ENCODE results near the gene ABCA5. TPM values are rescaled to one million over a fixed set of nuclear protein-coding genes. Genes with fewer than 3 reads are reported as not detected.

Gene ABCA5
- total RNA-seq, 1 donor from 2014 or later = 7.8 TPM

- H3K9me3 ChIP-seq = no peaks in the 10 kb centered on the region
- no peaks in the 10 kb centered on the region for H3K27me3 ChIP-seq
- H3K36me3 ChIP-seq = no peaks in the 10 kb centered on the region
- H3K4me1 ChIP-seq = no peaks in the 10 kb centered on the region
- no peak overlapping the region for H3K27ac ChIP-seq
- TF ChIP-seq CTCF (IDR thresholded peaks at IDR 0.05) = no peak
- H3K4me3 ChIP-seq = no peak overlapping the region
- no peak for DNase-seq (ENCODE audit: low spot score in 2 of 2)
- intact Hi-C loops (cut with DNase I) = no loop called here
These were observed 34.2 kb upstream of the ABCA5 start for GRCh38 chr17:69361156-69361555.

DNA sequence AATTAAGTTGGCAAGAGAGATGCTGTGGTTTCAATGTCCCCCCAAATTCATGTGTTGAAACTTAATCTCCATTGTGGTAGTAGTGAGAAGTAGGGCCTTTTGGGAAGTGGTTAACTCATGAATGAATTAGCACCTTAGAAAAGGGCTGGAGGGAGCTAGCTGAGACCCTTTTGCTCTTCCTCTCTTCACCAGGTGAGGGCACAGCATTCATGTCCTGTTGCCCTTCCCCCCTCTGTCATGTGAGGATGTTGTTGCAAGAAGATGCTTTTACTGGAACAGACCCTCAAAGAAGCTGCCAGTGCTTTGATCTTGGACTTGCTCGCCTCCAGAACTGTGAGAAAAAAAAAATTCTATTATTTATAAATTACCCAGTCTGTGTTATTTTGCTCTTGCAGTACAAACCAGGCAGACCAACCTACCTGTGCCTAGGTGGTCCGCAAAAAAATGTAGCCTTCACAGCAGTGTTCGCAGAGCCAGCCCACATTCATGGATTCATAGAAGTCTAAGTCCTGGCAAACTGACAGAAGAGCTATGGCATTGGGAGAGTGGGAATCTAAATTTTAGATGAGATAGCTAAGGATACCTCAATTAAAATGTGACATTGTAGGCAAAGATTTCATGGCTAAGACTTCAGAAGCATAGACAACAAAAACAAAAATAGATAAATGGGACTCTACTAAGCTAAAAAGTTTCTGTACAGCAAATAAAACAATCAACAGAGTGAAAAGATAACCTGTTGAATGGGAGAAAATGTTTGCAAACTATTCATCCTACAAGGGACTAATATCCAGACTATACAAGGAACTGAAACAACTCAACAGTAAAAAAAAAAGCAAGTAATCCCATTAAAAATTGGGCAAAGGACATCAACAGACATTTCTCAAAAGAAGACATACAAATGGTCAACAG is 32.0 kb upstream of the ABCA5 start:
- intact Hi-C loops (cut with DNase I) = no loop called here
- no peak for TF ChIP-seq CTCF (IDR thresholded peaks at IDR 0.05)

DNA sequence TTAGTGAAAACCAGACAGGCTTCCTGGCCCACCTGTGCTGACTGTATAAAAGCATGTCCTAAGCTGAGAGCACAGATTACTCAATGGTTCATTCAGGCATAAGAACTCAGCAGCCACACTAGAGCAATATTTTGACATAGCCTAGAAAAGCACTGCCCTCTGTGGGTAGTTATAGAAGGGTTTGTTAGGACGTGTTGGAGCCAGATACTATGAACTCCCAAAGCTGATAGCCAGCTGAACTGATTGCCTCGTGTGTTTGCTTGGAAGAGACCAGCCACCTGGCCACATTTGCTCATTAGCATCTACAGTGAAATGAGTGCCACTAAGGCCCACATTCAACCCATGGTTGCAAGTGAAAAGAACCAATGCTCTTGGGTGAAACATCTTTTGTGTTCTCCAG is 30.8 kb upstream of the ABCA5 start:
- no peaks in the 10 kb centered on the region for H3K27me3 ChIP-seq
- no peak for TF ChIP-seq CTCF (IDR thresholded peaks at IDR 0.05)
- no peak for DNase-seq (ENCODE audit: low spot score in 2 of 2)
- no peaks in the 10 kb centered on the region for H3K36me3 ChIP-seq
- H3K4me1 ChIP-seq = no peaks in the 10 kb centered on the region
- no peaks in the 10 kb centered on the region for H3K9me3 ChIP-seq
- intact Hi-C loops (cut with DNase I) = no loop called here
- H3K4me3 ChIP-seq = no peak overlapping the region
- no peak overlapping the region for H3K27ac ChIP-seq

More for the DNA sequence above, 32.0 kb upstream of the ABCA5 start:
- H3K4me3 ChIP-seq = no peak overlapping the region
- H3K36me3 ChIP-seq = no peaks in the 10 kb centered on the region
- DNase-seq (ENCODE audit: low spot score in 2 of 2) = no peak
- no peaks in the 10 kb centered on the region for H3K9me3 ChIP-seq
- no peak overlapping the region for H3K27ac ChIP-seq
- H3K4me1 ChIP-seq = no peaks in the 10 kb centered on the region
- no peaks in the 10 kb centered on the region for H3K27me3 ChIP-seq

DNA sequence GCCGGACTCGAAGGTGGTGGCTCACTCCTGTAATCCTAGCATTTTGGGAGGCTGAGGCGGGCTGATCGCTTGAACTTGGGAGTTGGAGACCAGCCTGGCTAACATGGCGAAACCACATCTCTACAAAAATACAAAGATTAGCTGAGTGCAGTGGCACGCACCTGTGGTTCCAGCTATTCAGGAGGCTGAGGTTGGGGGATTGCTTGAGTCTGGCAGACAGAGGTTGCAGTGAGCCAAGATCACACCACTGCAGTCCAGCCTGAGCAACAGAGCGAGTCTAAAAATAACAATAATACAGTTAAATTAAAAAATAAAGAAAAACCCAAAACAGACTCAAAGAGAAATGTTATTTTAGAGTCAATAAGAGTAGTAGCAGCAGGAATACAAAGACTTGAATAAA is 29.7 kb upstream of the ABCA5 start:
- H3K27me3 ChIP-seq = no peaks in the 10 kb centered on the region
- no peak overlapping the region for H3K4me3 ChIP-seq
- no peaks in the 10 kb centered on the region for H3K36me3 ChIP-seq
- intact Hi-C loops (cut with DNase I) = no loop called here
- TF ChIP-seq CTCF (IDR thresholded peaks at IDR 0.05) = no peak
- DNase-seq (ENCODE audit: low spot score in 2 of 2) = no peak
- H3K4me1 ChIP-seq = no peaks in the 10 kb centered on the region
- no peak overlapping the region for H3K27ac ChIP-seq
- H3K9me3 ChIP-seq = no peaks in the 10 kb centered on the region

- intact Hi-C loops (cut with DNase I) = no loop called here
- no peak for TF ChIP-seq CTCF (IDR thresholded peaks at IDR 0.05)
- Histone ChIP-seq H3K27me3 (no peaks in the 10 kb centered on the region), H3K4me3 (no peak overlapping the region), H3K27ac (no peak overlapping the region), H3K4me1 (no peaks in the 10 kb centered on the region), H3K36me3 (no peaks in the 10 kb centered on the region), H3K9me3 (no peaks in the 10 kb centered on the region)
- no peak for DNase-seq (ENCODE audit: low spot score in 2 of 2)
These were observed 24.0 kb upstream of the ABCA5 start for GRCh38 chr17:69350911-69351310.
